ENCODE measurements around the gene LRP5. TPM values are rescaled to one million over a fixed set of nuclear protein-coding genes. Genes with fewer than 3 reads are reported as not detected.

Gene LRP5
- total and polyA plus RNA-seq, 4 experiments from 2014 or later: 0.61 to 1.9 (median 1.4) TPM; not detected in 1

DNA sequence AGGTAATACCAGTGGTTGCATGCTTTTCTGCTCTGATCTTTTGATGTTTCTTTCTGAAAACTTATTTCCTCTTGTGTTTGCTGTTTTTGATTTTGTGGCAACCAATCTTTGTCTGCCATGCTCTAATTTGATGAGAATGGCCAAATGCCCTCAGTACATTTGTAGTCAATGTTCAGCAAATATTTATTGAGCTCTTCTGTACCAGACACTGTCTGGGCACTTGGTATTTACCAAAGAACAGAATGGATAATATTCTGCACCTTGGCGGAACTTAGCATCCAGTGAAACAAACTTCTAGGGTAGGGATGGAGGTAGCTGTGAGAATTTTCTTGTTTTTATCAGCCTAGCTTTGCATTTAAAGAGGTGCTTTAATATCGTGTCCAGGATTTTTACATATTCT lies 167.8 kb downstream of the LRP5 start:
- POLR2A ChIA-PET (ENCODE audit: partially characterized antibody): interaction anchor here (0.6 kb wide), 1 partner anchor 34 kb away, joined by 3 read pairs; no protein-coding TSS in a partner anchor
- no peak overlapping the region for H3K27ac ChIP-seq (ENCODE audit: low read depth, low read length)
- peaks cover 46 to 87% (median 68%) of the 10 kb centered on the region in 4 donors for H3K4me1 Mint-ChIP-seq
- H3K27ac Mint-ChIP-seq: peak overlapping the region in 1 of 7 donors; percentile 12
- peaks cover 56% of the 10 kb centered on the region for H3K4me1 ChIP-seq (ENCODE audit: insufficient read depth, low read length)
- H3K4me3 ChIP-seq (ENCODE audit: low read length in 2 of 2): no peak overlapping the region
- CTCF ChIA-PET (ENCODE audit: partially characterized antibody): no interaction called here
- peaks cover 11 to 21% of the 10 kb centered on the region in 2 donors for H3K36me3 Mint-ChIP-seq
- no peaks in the 10 kb centered on the region for H3K36me3 ChIP-seq (ENCODE audit: insufficient read depth, low read length)
- peak overlapping the region in 4 of 8 donors; percentile 1 to 35 (median 19) for H3K4me3 Mint-ChIP-seq
- DNase-seq: no peak
- no peaks in the 10 kb centered on the region for H3K27me3 ChIP-seq (ENCODE audit: insufficient read depth, low read length)
- intact Hi-C loops (cut with micrococcal nuclease): no loop called here
- no peaks in the 10 kb centered on the region for H3K27me3 Mint-ChIP-seq
- H3K9me3 ChIP-seq (ENCODE audit: control insufficient read depth in 1 of 2, low read length in 2 of 2): no peaks in the 10 kb centered on the region
- H3K9me3 Mint-ChIP-seq: no peaks in the 10 kb centered on the region

DNA sequence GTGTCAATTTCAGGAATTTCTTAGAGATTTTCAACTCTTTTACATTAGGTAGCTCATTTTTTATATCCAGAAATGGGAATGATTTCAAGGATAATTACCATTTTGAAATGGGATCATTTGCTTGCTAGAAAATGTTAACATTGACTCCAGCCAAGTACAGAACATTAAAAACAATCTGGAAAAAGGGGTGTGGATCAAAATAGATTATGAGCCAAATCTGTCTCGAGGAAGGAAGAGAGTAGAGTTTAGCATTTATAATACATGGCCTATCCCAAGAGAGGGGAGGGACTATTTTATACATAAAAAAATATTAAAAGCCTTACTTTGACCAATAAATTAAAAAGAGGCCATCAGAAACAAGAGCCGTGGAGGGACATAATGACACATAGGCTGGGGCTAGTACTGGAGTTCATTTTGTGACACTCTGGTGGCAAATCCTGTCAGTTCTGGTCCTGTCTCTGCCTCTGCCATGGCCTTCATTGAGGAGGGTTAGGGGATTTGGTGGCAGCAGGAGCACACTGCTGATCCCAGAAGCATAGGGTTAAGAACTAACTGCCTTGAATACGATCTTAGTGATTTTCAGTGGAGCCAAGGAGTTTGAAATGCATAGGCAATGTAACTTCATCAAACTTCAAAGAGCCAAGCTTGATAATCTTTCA lies 168.6 kb downstream of the LRP5 start:
- H3K4me3 Mint-ChIP-seq: peak overlapping the region in 3 of 8 donors; percentile 13 to 72 (median 32)
- Histone ChIP-seq H3K27ac (ENCODE audit: low read depth, low read length) (no peak overlapping the region), H3K4me1 (ENCODE audit: insufficient read depth, low read length) (peaks cover 62% of the 10 kb centered on the region), H3K9me3 (ENCODE audit: control insufficient read depth in 1 of 2, low read length in 2 of 2) (no peaks in the 10 kb centered on the region), H3K36me3 (ENCODE audit: insufficient read depth, low read length) (no peaks in the 10 kb centered on the region), H3K4me3 (ENCODE audit: low read length in 2 of 2) (no peak overlapping the region), H3K27me3 (ENCODE audit: insufficient read depth, low read length) (no peaks in the 10 kb centered on the region)
- POLR2A ChIA-PET (ENCODE audit: partially characterized antibody): interaction anchor here (0.6 kb wide), 1 partner anchor 33 kb away, joined by 3 read pairs; no protein-coding TSS in a partner anchor
- H3K27me3 Mint-ChIP-seq: no peaks in the 10 kb centered on the region
- CTCF ChIA-PET (ENCODE audit: partially characterized antibody): no interaction called here
- H3K9me3 Mint-ChIP-seq: no peaks in the 10 kb centered on the region
- peak overlapping the region in 5 of 7 donors; percentile 2 to 69 (median 53) for H3K27ac Mint-ChIP-seq
- no peak for DNase-seq
- H3K36me3 Mint-ChIP-seq: peaks cover 13 to 21% of the 10 kb centered on the region in 2 donors
- intact Hi-C loops (cut with micrococcal nuclease): no loop called here
- H3K4me1 Mint-ChIP-seq: peaks cover 49 to 90% (median 72%) of the 10 kb centered on the region in 4 donors

DNA sequence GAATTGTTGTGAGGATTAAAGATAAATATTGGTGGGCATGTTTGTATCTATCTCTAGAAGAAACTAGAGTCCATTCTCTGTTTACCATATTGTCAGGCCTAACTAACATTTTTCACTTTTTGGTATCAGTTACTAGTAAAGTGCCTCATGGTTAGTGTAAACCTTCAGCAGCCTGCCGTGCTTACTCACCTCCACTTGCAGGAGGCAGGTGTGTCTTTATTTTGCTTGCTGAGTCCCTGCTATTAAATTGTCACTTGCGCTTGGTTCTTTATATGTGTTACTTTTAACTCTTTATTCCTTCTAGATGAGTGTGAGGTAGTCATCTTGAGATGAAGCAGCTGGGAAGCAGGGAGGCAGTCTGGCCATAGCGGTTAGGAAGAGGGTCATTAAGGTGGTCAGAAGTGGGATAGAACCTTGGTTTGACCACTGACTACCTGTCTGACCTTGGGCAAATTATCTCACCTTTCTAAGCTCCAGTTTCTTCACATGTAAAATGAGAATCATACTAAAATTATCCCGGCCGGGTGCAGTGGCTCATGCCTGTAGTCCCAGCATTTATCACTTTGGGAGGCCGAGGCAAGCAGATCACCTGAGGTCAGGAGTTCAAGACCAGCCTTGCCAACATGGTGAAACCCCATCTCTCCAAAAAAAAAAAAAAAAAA lies 169.3 kb downstream of the LRP5 start:
- no peaks in the 10 kb centered on the region for H3K27me3 ChIP-seq (ENCODE audit: insufficient read depth, low read length)
- POLR2A ChIA-PET (ENCODE audit: partially characterized antibody): no interaction called here
- no peaks in the 10 kb centered on the region for H3K9me3 ChIP-seq (ENCODE audit: control insufficient read depth in 1 of 2, low read length in 2 of 2)
- Mint-ChIP-seq H3K27ac (peak overlapping the region in 3 of 7 donors; percentile 2 to 69 (median 53)), H3K27me3 (no peaks in the 10 kb centered on the region), H3K36me3 (peaks cover 13 to 21% of the 10 kb centered on the region in 2 donors), H3K4me3 (peak overlapping the region in 4 of 8 donors; percentile 13 to 72 (median 30)), H3K9me3 (no peaks in the 10 kb centered on the region), H3K4me1 (peaks cover 53 to 94% (median 78%) of the 10 kb centered on the region in 4 donors)
- H3K4me3 ChIP-seq (ENCODE audit: low read length in 2 of 2): no peak overlapping the region
- H3K27ac ChIP-seq (ENCODE audit: low read depth, low read length): no peak overlapping the region
- intact Hi-C loops (cut with micrococcal nuclease): no loop called here
- peaks cover 69% of the 10 kb centered on the region for H3K4me1 ChIP-seq (ENCODE audit: insufficient read depth, low read length)
- CTCF ChIA-PET (ENCODE audit: partially characterized antibody): no interaction called here
- DNase-seq: no peak
- H3K36me3 ChIP-seq (ENCODE audit: insufficient read depth, low read length): no peaks in the 10 kb centered on the region

DNA sequence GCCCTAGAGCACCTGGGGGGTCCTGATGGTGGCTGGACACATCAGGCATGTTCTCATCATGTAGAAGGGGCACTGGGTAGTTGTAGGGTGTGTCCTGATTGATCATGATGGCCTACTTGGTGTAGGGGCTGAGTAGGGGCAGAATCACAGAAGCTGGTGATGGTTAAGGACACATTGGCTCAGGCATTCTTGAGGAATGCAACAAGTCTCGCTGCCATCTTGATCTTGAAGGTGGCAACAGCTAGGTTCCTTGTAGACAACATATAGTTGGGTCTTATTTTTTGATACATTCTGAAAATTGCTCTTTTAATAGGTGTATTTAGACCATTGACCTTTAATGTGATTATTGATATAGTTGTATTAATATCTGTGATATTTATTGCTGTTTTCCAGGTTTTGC lies 176.2 kb downstream of the LRP5 start:
- Mint-ChIP-seq H3K9me3 (no peaks in the 10 kb centered on the region), H3K27ac (peak overlapping the region in 5 of 7 donors; percentile 30 to 75 (median 51)), H3K4me1 (peaks cover 59 to 95% (median 79%) of the 10 kb centered on the region in 4 donors), H3K36me3 (peaks cover 7 to 12% of the 10 kb centered on the region in 2 donors), H3K4me3 (peak overlapping the region in 3 of 8 donors; percentile 33 to 61 (median 47)), H3K27me3 (no peaks in the 10 kb centered on the region)
- ChIA-PET CTCF (ENCODE audit: partially characterized antibody) (no interaction called here), POLR2A (ENCODE audit: partially characterized antibody) (interaction anchor here (1.1 kb wide), 1 partner anchor 21 kb away, joined by 3 read pairs; no protein-coding TSS in a partner anchor)
- no peaks in the 10 kb centered on the region for H3K9me3 ChIP-seq (ENCODE audit: control insufficient read depth in 1 of 2, low read length in 2 of 2)
- H3K36me3 ChIP-seq (ENCODE audit: insufficient read depth, low read length): no peaks in the 10 kb centered on the region
- peaks cover 83% of the 10 kb centered on the region for H3K4me1 ChIP-seq (ENCODE audit: insufficient read depth, low read length)
- intact Hi-C loops (cut with micrococcal nuclease): no loop called here
- no peak for DNase-seq
- H3K4me3 ChIP-seq (ENCODE audit: low read length in 2 of 2): no peak overlapping the region
- no peak overlapping the region for H3K27ac ChIP-seq (ENCODE audit: low read depth, low read length)
- H3K27me3 ChIP-seq (ENCODE audit: insufficient read depth, low read length): no peaks in the 10 kb centered on the region

DNA sequence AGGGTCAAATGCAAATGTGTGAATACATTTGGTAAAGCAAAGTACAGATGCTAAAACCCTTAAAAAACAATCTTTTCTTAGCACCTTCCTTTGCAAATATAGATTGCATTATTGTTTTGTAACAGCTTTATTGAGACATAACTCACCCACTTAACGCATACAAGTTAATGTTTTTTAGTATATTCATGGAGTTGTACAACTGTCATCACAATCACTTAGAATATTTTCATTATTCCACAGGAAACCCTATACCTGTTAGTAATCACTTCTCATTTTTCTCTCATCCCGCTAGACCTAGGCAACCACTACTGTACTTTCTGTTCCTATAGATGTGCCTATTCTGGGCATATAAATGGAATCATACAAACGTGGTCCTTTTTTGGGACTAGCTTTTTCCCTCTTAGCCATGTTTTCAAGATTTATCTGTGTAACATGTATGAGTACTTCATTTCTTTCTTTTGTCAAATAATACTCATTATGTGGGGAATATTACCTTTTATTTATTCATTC lies 182.9 kb downstream of the LRP5 start:
- Histone ChIP-seq H3K27me3 (ENCODE audit: insufficient read depth, low read length) (no peaks in the 10 kb centered on the region), H3K9me3 (ENCODE audit: control insufficient read depth in 1 of 2, low read length in 2 of 2) (no peaks in the 10 kb centered on the region), H3K27ac (ENCODE audit: low read depth, low read length) (no peak overlapping the region), H3K4me1 (ENCODE audit: insufficient read depth, low read length) (peaks cover 85% of the 10 kb centered on the region), H3K36me3 (ENCODE audit: insufficient read depth, low read length) (no peaks in the 10 kb centered on the region), H3K4me3 (ENCODE audit: low read length in 2 of 2) (no peak overlapping the region)
- Mint-ChIP-seq H3K4me1 (peaks cover 60 to 90% (median 74%) of the 10 kb centered on the region in 4 donors), H3K36me3 (peaks cover 0 to 4% of the 10 kb centered on the region in 2 donors), H3K4me3 (peak overlapping the region in 2 of 8 donors; percentile 1 to 58), H3K9me3 (peaks cover 0 to 2% (median 0%) of the 10 kb centered on the region in 8 donors), H3K27me3 (no peaks in the 10 kb centered on the region), H3K27ac (peak overlapping the region in 2 of 7 donors; percentile 13 to 55)
- intact Hi-C loops (cut with micrococcal nuclease): no loop called here
- POLR2A ChIA-PET (ENCODE audit: partially characterized antibody): interaction anchor here (1.0 kb wide), 1 partner anchor 10 kb away, joined by 4 read pairs; no protein-coding TSS in a partner anchor
- DNase-seq: no peak
- CTCF ChIA-PET (ENCODE audit: partially characterized antibody): no interaction called here

DNA sequence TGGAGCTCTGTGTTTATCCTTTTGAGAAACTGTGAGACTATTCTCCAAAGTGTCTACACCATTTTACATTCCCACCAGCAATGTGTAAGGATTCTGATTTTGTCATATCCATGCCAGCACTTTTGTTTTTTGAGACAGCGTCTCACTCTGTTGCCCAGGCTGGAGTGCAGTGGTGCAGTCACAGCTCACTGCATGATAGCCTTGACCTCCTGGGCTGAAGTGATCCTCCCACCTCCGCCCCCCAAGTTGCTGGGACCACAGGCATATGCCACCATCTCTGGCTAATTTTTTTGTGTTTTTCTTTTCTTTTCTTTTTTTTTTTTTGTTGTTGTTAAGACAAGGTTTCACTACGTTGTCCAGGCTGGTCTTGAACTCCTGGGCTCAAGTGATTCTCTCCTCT lies 183.5 kb downstream of the LRP5 start:
- no peaks in the 10 kb centered on the region for H3K36me3 ChIP-seq (ENCODE audit: insufficient read depth, low read length)
- peaks cover 0 to 2% (median 0%) of the 10 kb centered on the region in 8 donors for H3K9me3 Mint-ChIP-seq
- no peak for DNase-seq
- peak overlapping the region in 2 of 7 donors; percentile 13 to 52 for H3K27ac Mint-ChIP-seq
- POLR2A ChIA-PET (ENCODE audit: partially characterized antibody): no interaction called here
- CTCF ChIA-PET (ENCODE audit: partially characterized antibody): no interaction called here
- no peak overlapping the region for H3K27ac ChIP-seq (ENCODE audit: low read depth, low read length)
- peaks cover 0 to 4% of the 10 kb centered on the region in 2 donors for H3K36me3 Mint-ChIP-seq
- H3K27me3 Mint-ChIP-seq: no peaks in the 10 kb centered on the region
- peak overlapping the region in 3 of 8 donors; percentile 13 to 58 (median 43) for H3K4me3 Mint-ChIP-seq
- intact Hi-C loops (cut with micrococcal nuclease): no loop called here
- no peaks in the 10 kb centered on the region for H3K27me3 ChIP-seq (ENCODE audit: insufficient read depth, low read length)
- peaks cover 59 to 90% (median 74%) of the 10 kb centered on the region in 4 donors for H3K4me1 Mint-ChIP-seq
- H3K4me3 ChIP-seq (ENCODE audit: low read length in 2 of 2): no peak overlapping the region
- no peaks in the 10 kb centered on the region for H3K9me3 ChIP-seq (ENCODE audit: control insufficient read depth in 1 of 2, low read length in 2 of 2)
- H3K4me1 ChIP-seq (ENCODE audit: insufficient read depth, low read length): peaks cover 85% of the 10 kb centered on the region

DNA sequence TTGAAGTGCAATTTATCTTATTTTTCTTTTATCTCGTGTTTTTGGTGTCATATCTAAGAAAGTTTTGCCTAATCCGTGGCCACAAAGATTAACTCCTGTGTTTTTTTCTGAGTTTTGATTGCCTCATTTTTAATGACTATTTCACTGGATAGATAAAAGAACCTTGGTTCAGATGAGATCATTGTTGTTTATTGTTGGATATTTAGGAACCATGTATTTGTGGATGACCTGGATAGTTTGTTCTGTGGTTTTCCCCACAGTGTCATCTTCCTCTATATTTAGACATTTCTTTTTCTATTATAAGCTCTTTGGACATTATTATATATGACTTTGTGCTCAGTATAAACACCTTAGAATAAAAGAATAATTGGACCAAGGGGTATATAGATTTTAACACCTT lies 185.4 kb downstream of the LRP5 start:
- Mint-ChIP-seq H3K36me3 (no peaks in the 10 kb centered on the region), H3K9me3 (peaks cover 0 to 2% (median 0%) of the 10 kb centered on the region in 8 donors), H3K4me1 (peaks cover 58 to 91% (median 76%) of the 10 kb centered on the region in 4 donors), H3K27ac (no peak overlapping the region), H3K4me3 (peak overlapping the region in 3 of 8 donors; percentile 0 to 54 (median 7)), H3K27me3 (no peaks in the 10 kb centered on the region)
- H3K36me3 ChIP-seq (ENCODE audit: insufficient read depth, low read length): no peaks in the 10 kb centered on the region
- no peak for DNase-seq
- intact Hi-C loops (cut with micrococcal nuclease): no loop called here
- POLR2A ChIA-PET (ENCODE audit: partially characterized antibody): interaction anchor here (0.5 to 1.0 kb wide), 2 partner anchors 9 to 31 kb away, joined by 3 read pairs; no protein-coding TSS in a partner anchor
- no peak overlapping the region for H3K27ac ChIP-seq (ENCODE audit: low read depth, low read length)
- H3K27me3 ChIP-seq (ENCODE audit: insufficient read depth, low read length): no peaks in the 10 kb centered on the region
- H3K4me3 ChIP-seq (ENCODE audit: low read length in 2 of 2): no peak overlapping the region
- H3K9me3 ChIP-seq (ENCODE audit: control insufficient read depth in 1 of 2, low read length in 2 of 2): no peaks in the 10 kb centered on the region
- CTCF ChIA-PET (ENCODE audit: partially characterized antibody): no interaction called here
- peaks cover 85% of the 10 kb centered on the region for H3K4me1 ChIP-seq (ENCODE audit: insufficient read depth, low read length)

All from CD4-positive, alpha-beta memory T cell (primary cell).